Keratinocyte (primary cell): ENCODE results near the gene MCAM. TPM values are rescaled to one million over a fixed set of nuclear protein-coding genes. Genes with fewer than 3 reads are reported as not detected.
A peak's percentile ranks its signal among the peaks of the same experiment; 100 is the strongest.

ENCODE experiments used
- DNase-seq: peaks from one replicate; pipeline ENCODE4 v3.0.0-alpha.2; 2011; ENCODE audit warnings: low read depth, missing footprints, low spot score
- FAIRE-seq: peaks from 2 replicates; lab custom pipeline; 2011; peaks lifted over from hg19 to GRCh38; lab: Jason Lieb, UNC
- H2AFZ ChIP-seq: 2 replicates; pipeline ENCODE4 v1.6.0; 2012; ENCODE audit warnings: low read length, control low read depth, inconsistent platforms; ENCODE audit not compliant: control insufficient read depth
- H3K27ac ChIP-seq: 2 replicates; pipeline ENCODE4 v1.5.1; 2011; ENCODE audit warnings: low read length; ENCODE audit not compliant: control insufficient read depth, insufficient read depth
- H3K27me3 ChIP-seq: 3 replicates; pipeline ENCODE4 v1.6.0; 2011; ENCODE audit warnings: low read length; ENCODE audit not compliant: control insufficient read depth, insufficient read depth; ENCODE audit errors: extremely low read depth
- H3K36me3 ChIP-seq, 2 experiments: 2 replicates in 1 of 2; 3 replicates in 1 of 2; pipeline ENCODE4 v1.5.1; 2011; ENCODE audit warnings: low read length in 2 of 2, mild to moderate bottlenecking in 1 of 2; ENCODE audit not compliant: control insufficient read depth in 2 of 2, insufficient read depth in 2 of 2; ENCODE audit errors: extremely low read depth in 1 of 2
- H3K4me1 ChIP-seq: 3 replicates; pipeline ENCODE4 v1.5.1; 2011; ENCODE audit warnings: low read length; ENCODE audit not compliant: control insufficient read depth, insufficient read depth; ENCODE audit errors: extremely low read depth
- H3K4me2 ChIP-seq: 3 replicates; pipeline ENCODE4 v1.6.0; 2011; ENCODE audit warnings: low read depth, low read length; ENCODE audit not compliant: control insufficient read depth, insufficient read depth; ENCODE audit errors: extremely low read depth
- H3K4me3 ChIP-seq, 3 experiments: fragments of 200-600 bp in 1 of 3; sonication (generic) in 1 of 3; 2 replicates in 2 of 3; 3 replicates in 1 of 3; pipeline ENCODE4 v1.5.1; 2011 to 2016; ENCODE audit warnings: low read length in 3 of 3, mild to moderate bottlenecking in 3 of 3, control low read depth in 2 of 3, inconsistent platforms in 1 of 3, low read depth in 1 of 3, mixed read lengths in 1 of 3, mixed run types in 1 of 3, moderate library complexity in 1 of 3; ENCODE audit not compliant: control insufficient read depth in 2 of 3, insufficient read depth in 2 of 3; ENCODE audit errors: extremely low read depth in 1 of 3
- H3K79me2 ChIP-seq: 2 replicates; pipeline ENCODE4 v1.6.0; 2012; ENCODE audit warnings: low read length; ENCODE audit not compliant: control insufficient read depth, insufficient read depth
- H3K9ac ChIP-seq: 3 replicates; pipeline ENCODE4 v1.6.0; 2011; ENCODE audit warnings: low read length; ENCODE audit not compliant: control insufficient read depth, insufficient read depth; ENCODE audit errors: extremely low read depth
- H3K9me1 ChIP-seq: 3 replicates; pipeline ENCODE4 v1.6.0; 2011; ENCODE audit warnings: low read length; ENCODE audit not compliant: control insufficient read depth, insufficient read depth; ENCODE audit errors: extremely low read depth
- H3K9me3 ChIP-seq: 2 replicates; pipeline ENCODE4 v1.5.1; 2012; ENCODE audit warnings: low read depth, low read length; ENCODE audit not compliant: control insufficient read depth
- H4K20me1 ChIP-seq: 3 replicates; pipeline ENCODE4 v1.6.0; 2011; ENCODE audit warnings: low read length; ENCODE audit not compliant: control insufficient read depth, insufficient read depth; ENCODE audit errors: extremely low read depth
- EZH2 ChIP-seq: IDR thresholded peaks from one replicate; pipeline ENCODE4 v1.6.1; 2012; ENCODE audit warnings: inconsistent platforms, mild to moderate bottlenecking, low read length, moderate library complexity
- dilution Hi-C: fragments of 300-500 bp; cut with MboI; formaldehyde crosslinking; loops from one replicate; pipeline ENCODE4 v1.7.0; 2020; ENCODE audit warnings: low sequenced_read_pairs; ENCODE audit not compliant: extremely low pct_ligation_motif_present
- polyA plus RNA-seq, 5 experiments: library from polyadenylated mRNA; depleted of rRNA in 3 of 5; stranded (reverse) in 3 of 5; stranded (forward) in 1 of 5; unstranded in 1 of 5; fragments of >200 nt; gene quantifications; 1 replicate in 1 of 5; 2 replicates in 3 of 5; 3 replicates in 1 of 5; pipeline versions ENCODE4 v1.2.1 to v1.2.3, GENCODE V29; 2011 to 2012; ENCODE audit warnings: missing spikeins in 2 of 5, low read depth in 1 of 5, low replicate concordance in 1 of 5
- TF ChIP-seq, protein P1 (sequence below), 3 experiments: IDR thresholded peaks in 1 of 3; conservative IDR thresholded peaks in 1 of 3; optimal IDR thresholded peaks in 1 of 3; 2 replicates in 2 of 3; 3 replicates in 1 of 3; pipeline versions ENCODE3 to v1.5.1; 2011; ENCODE audit warnings: low read length in 3 of 3, mild to moderate bottlenecking in 3 of 3, moderate library complexity in 2 of 3, control low read depth in 1 of 3, inconsistent platforms in 1 of 3; ENCODE audit not compliant: insufficient read depth in 2 of 3; ENCODE audit errors: extremely low read depth in 1 of 3

The MCAM gene
- polyA plus RNA-seq, 1 donor (not counting 4 experiments of a cell fraction or from before 2014, with no cell fraction given): 8.5 TPM

DNA sequence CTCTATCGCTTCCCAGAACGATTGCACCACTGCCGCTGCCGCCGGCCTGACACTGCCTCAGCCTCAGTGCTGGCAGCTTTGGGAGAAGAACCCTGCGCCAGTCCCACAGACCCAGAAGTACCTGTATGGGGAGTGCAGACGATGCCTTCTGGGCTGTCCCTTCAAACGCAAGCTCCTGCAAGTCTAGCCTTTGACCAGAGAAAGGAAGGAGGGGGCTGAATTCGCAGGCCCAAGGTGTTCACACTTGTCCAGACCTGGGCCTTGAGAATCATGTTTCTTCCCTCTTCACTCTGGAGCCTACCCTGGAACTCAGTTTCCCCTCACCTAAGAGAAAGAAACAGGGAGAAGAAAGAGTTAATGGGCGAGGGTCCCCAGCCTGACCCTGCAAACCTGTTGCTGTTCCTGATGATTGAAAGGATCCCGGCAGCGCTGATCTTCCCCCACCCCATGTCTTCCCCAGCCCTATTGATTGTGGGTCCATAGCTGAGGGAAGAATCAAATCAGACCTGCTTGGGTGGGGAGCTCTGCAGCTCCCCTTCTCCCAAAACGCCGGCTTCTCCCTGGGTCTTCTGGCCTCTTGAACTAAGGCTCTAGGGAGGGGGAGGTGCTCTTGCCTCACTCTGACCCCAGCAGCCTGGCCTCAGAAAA, 786 bp upstream of the MCAM start:
- Histone ChIP-seq H3K4me1 (peaks cover 42% of the 10 kb centered on the region), H3K36me3 (peaks cover 0 to under 1% of the 10 kb centered on the region in 2 experiments), H3K4me2 (peak overlapping the region; percentile 49), H3K9me1 (no peaks in the 10 kb centered on the region), H3K27me3 (peaks cover 6% of the 10 kb centered on the region), H3K27ac (no peak overlapping the region), H4K20me1 (no peaks in the 10 kb centered on the region), H3K4me3 (no peak overlapping the region), H3K9me3 (no peaks in the 10 kb centered on the region), H3K9ac (no peak overlapping the region), H3K79me2 (no peaks in the 10 kb centered on the region), H2AFZ (no peak overlapping the region)
- no peak for FAIRE-seq
- TF ChIP-seq, protein P1, sequence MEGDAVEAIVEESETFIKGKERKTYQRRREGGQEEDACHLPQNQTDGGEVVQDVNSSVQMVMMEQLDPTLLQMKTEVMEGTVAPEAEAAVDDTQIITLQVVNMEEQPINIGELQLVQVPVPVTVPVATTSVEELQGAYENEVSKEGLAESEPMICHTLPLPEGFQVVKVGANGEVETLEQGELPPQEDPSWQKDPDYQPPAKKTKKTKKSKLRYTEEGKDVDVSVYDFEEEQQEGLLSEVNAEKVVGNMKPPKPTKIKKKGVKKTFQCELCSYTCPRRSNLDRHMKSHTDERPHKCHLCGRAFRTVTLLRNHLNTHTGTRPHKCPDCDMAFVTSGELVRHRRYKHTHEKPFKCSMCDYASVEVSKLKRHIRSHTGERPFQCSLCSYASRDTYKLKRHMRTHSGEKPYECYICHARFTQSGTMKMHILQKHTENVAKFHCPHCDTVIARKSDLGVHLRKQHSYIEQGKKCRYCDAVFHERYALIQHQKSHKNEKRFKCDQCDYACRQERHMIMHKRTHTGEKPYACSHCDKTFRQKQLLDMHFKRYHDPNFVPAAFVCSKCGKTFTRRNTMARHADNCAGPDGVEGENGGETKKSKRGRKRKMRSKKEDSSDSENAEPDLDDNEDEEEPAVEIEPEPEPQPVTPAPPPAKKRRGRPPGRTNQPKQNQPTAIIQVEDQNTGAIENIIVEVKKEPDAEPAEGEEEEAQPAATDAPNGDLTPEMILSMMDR (optimal IDR thresholded peaks at IDR 0.05 in 1 of 3, IDR thresholded peaks at IDR 0.05 in 1 of 3, conservative IDR thresholded peaks at IDR 0.05 in 1 of 3; ENCODE audit: extremely low read depth in 1 of 3, insufficient read depth in 2 of 3, low read length in 3 of 3): no peak
- no peak for TF ChIP-seq EZH2
- dilution Hi-C loops: no loop called here
- DNase-seq: no peak

DNA sequence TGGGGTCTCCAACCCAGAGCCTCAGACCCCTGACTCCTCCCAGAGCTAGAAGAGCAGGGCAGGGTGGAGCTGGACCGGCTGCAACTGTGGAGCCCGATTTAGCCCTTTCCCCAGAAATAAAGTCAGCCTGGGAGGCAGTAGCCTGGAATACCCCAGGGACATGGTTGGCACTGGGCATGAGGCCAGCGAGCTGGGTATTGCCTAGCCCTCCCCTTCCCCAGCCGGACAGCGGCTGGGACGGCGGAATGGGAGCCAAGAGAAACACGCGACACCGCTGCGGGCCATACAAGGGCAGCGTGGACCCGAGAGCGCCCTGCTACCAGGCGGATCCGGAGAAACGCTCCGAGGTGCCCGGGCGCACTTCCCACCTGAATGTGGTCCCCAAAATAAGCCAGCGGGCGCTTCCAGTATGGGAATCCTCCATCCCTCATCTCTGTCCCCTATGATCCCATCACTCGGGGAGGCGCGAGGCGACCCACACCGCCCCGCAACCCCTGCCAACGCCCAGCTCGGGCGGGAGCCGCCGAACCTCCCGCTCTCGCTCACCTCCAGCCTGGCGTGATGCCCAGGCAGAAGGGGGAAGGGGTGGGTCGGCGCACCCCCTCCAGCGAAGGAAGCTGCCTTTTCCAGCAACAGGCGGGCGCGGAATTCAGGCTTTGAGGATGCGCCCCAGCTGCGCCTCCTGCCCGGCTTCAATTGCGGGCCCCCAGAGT, 758 bp downstream of the MCAM start:
- peak overlapping the region; percentile 93 for H3K4me2 ChIP-seq
- peaks cover 38% of the 10 kb centered on the region for H3K4me1 ChIP-seq
- no peaks in the 10 kb centered on the region for H4K20me1 ChIP-seq
- no peaks in the 10 kb centered on the region for H3K9me3 ChIP-seq
- dilution Hi-C loops: no loop called here
- no peaks in the 10 kb centered on the region for H3K79me2 ChIP-seq
- no peak overlapping the region for H3K27ac ChIP-seq
- H3K9me1 ChIP-seq: no peaks in the 10 kb centered on the region
- no peak for TF ChIP-seq EZH2
- TF ChIP-seq, protein P1 (optimal IDR thresholded peaks at IDR 0.05 in 1 of 3, IDR thresholded peaks at IDR 0.05 in 1 of 3, conservative IDR thresholded peaks at IDR 0.05 in 1 of 3; ENCODE audit: extremely low read depth in 1 of 3, insufficient read depth in 2 of 3, low read length in 3 of 3): no peak
- peak overlapping the region; percentile 37 for H3K9ac ChIP-seq
- peaks cover 0 to 2% of the 10 kb centered on the region in 2 experiments for H3K36me3 ChIP-seq
- peaks cover 6% of the 10 kb centered on the region for H3K27me3 ChIP-seq
- DNase-seq (no peak), FAIRE-seq (no peak)
- peak overlapping the region; percentile 34 to 65 (median 64) for H3K4me3 ChIP-seq
- peak overlapping the region; percentile 33 for H2AFZ ChIP-seq
